Measurements from ENCODE around the gene FREM3. TPM values are rescaled to one million over a fixed set of nuclear protein-coding genes. Genes with fewer than 3 reads are reported as not detected.
"Not testable (repeated sequence)": the region's sequence is repeated elsewhere in the genome, so short reads cannot be mapped to it uniquely, and the experiment has no call there.

The FREM3 gene
- total RNA-seq, 1 donor from 2014 or later = not detected

DNA sequence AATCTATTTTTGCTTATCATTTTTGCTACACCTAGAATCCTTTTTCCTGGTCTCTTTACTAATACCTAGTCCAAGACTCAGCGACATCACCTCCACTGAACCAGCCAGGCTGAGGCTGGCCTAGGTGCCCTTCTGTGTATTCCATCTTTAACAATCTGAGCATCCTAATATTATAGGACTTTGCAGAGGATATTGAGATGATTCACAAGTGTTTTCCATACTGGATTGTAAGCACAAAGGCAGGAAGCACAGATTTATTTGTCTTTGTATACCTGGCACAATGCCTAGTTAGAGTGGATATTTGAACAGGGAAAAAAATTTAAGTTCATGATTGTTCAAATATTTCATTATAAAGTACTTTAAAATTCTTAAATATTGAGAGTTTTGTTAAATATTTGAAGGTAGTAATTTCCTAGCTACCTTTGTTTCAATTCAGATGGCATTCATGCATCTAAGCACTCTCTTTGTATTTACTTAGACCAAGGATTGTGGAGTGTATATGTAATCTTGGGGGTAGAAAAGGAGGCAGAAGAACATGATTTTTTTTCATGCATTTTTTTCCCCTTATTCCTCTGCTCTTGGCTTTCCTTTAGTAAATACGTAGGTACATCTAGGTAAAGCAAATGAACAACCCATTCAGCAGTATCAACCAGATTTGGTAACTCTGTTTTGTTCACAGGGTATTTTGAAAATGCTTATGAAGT is 168.5 kb downstream of the FREM3 start:
- Mint-ChIP-seq H3K27me3 (no peaks in the 10 kb centered on the region), H3K27ac (no peak overlapping the region), H3K4me1 (no peaks in the 10 kb centered on the region), H3K9me3 (no peaks in the 10 kb centered on the region), H3K4me3 (no peak overlapping the region), H3K36me3 (ENCODE audit: low read depth) (peaks cover 80% of the 10 kb centered on the region)
- ATAC-seq (ENCODE audit: low read depth) (no peak), DNase-seq (no peak)
- TF ChIP-seq, protein P1, sequence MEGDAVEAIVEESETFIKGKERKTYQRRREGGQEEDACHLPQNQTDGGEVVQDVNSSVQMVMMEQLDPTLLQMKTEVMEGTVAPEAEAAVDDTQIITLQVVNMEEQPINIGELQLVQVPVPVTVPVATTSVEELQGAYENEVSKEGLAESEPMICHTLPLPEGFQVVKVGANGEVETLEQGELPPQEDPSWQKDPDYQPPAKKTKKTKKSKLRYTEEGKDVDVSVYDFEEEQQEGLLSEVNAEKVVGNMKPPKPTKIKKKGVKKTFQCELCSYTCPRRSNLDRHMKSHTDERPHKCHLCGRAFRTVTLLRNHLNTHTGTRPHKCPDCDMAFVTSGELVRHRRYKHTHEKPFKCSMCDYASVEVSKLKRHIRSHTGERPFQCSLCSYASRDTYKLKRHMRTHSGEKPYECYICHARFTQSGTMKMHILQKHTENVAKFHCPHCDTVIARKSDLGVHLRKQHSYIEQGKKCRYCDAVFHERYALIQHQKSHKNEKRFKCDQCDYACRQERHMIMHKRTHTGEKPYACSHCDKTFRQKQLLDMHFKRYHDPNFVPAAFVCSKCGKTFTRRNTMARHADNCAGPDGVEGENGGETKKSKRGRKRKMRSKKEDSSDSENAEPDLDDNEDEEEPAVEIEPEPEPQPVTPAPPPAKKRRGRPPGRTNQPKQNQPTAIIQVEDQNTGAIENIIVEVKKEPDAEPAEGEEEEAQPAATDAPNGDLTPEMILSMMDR (IDR thresholded peaks at IDR 0.05) = no peak
- intact Hi-C loops (cut with micrococcal nuclease) = loop anchor here (2.0 kb wide), 1 partner anchor 15 kb away; no protein-coding TSS in a partner anchor
- CTCF ChIA-PET = no interaction called here
- POLR2A ChIA-PET = no interaction called here

DNA sequence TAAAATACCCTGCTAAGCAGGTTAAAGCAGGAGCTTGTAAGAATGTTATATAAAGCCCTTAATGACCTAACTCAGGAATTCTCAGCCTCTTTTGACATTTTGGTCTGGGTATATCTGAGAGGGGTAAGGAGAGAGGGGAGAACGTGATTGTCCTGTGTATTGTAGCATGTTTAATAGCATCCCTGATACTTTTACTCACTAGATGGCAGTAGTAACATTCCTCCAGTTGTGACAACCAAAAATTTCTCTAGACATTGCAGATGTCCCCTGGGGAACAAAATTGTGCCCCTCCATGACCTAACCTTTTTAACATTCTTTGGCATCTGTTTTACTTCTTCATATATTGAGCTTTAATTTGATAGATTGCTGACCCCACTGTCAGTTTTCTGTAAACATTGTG is 169.1 kb downstream of the FREM3 start:
- ChIA-PET CTCF (no interaction called here), POLR2A (no interaction called here)
- ATAC-seq (ENCODE audit: low read depth) (no peak), DNase-seq (no peak)
- Mint-ChIP-seq H3K27ac (no peak overlapping the region), H3K4me1 (no peaks in the 10 kb centered on the region), H3K36me3 (ENCODE audit: low read depth) (peaks cover 80% of the 10 kb centered on the region), H3K4me3 (no peak overlapping the region), H3K9me3 (no peaks in the 10 kb centered on the region), H3K27me3 (no peaks in the 10 kb centered on the region)
- TF ChIP-seq, protein P1 (IDR thresholded peaks at IDR 0.05) = no peak
- intact Hi-C loops (cut with micrococcal nuclease) = loop anchor here (2.0 kb wide), 1 partner anchor 15 kb away; no protein-coding TSS in a partner anchor

DNA sequence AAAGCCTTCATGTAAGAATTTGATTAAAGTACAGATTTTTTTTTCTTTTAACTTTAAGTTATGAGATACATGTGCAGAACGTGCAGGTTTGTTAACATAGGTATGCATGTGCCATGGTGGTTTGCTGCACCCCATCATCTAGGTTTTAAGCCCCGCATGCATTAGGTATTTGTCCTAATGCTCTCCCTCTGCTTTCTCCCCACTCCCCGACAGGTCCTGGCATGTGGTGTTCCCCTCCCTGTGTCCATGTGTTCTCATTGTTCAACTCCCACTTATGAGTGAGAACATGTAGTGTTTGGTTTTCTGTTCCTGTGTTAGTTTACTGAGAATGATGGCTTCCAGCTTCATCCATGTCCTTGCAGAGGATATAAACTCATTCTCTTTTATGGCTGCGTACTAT is 172.4 kb downstream of the FREM3 start:
- H3K27me3 Mint-ChIP-seq; DNase-seq; H3K4me3 Mint-ChIP-seq; intact Hi-C loops (cut with micrococcal nuclease); H3K4me1 Mint-ChIP-seq; H3K27ac Mint-ChIP-seq; H3K9me3 Mint-ChIP-seq; POLR2A ChIA-PET; CTCF ChIA-PET; ATAC-seq (ENCODE audit: low read depth): not testable (repeated sequence)
- peaks cover 82% of the 10 kb centered on the region for H3K36me3 Mint-ChIP-seq (ENCODE audit: low read depth)

Other genes with a start within 250 kb of the FREM3 start
- 47.3 and 49.8 TPM in 2 replicates for gene SMARCA5, start 187.0 kb downstream of the FREM3 start, total RNA-seq
- gene GYPE, start 204.9 kb upstream of the FREM3 start, total RNA-seq = 3.7 and 4.0 TPM in 2 replicates